ENCODE measurements around the gene ANO3.
"Not testable (repeated sequence)": the region's sequence is repeated elsewhere in the genome, so short reads cannot be mapped to it uniquely, and the experiment has no call there.

The ANO3 gene

DNA sequence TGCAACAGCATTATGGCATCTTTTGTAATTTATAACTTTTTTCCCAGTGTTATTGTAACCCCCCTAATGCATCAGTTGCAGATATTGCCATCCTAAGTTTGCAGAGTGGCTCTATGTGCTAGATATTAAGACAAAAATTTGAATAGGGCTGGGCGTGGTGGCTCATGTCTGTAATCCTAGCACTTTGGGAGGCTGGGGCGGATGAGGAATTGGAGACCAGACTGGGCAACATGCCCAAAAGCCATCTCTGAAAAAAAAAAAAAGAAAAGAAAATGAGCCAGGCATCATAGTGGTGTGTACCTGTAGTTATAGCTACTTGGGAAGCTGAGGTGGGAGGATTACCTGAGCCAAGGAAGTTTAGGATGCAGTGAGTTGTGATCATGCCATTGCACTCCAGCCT lies 290.3 kb downstream of the ANO3 start:
- FAIRE-seq (no peak), DNase-seq (ENCODE audit: insufficient read length, low spot score) (no peak)
- no peak for TF ChIP-seq POLR2A (IDR thresholded peaks at IDR 0.05; ENCODE audit: low read depth, low read length)

DNA sequence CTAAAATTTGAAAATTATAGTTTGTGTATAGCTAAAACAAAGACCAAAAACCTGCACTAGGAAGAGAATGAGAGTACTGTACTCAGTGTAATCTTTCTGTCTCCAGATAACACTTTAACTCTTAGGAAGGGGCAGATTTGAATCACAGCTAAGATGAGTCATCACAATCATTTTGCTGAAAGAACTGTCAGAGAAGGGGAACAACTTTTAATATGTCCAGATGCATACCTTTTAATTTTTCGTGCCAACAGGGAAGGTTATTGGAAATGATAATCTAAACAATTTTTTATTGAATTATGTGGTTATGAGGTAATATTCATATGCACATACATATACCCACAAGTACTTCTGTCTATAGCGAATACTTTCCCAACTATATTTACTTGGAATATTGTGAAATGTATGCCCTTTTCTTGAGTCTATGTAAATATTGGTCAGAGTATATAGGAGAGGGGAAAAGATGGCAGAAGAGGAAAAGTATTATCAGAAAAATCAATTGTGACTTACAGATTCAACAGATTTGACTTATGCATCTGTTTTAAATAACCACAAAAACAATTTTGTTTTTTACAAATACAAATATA lies 291.2 kb downstream of the ANO3 start:
- DNase-seq (ENCODE audit: insufficient read length, low spot score) (no peak), FAIRE-seq (peak; percentile 20)
- no peak for TF ChIP-seq POLR2A (IDR thresholded peaks at IDR 0.05; ENCODE audit: low read depth, low read length)

DNA sequence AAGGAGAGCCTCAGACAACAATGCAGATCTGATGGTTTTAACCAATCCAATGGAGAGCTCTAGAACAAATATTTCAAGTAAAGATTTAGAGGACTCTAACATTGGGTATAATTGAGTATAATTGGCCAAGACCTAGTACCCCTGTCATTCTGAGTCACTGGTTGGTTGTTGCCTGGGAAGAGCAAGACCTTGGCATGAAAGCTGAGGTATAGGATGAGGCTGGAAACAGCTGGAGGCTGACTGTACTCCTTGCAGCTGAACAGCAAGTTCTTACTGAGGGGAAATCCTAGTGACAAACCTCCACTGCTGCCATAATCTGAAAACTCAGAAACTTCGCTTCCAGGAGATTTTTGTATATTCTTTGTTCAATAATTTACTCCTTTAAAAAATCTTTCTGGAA lies 294.4 kb downstream of the ANO3 start:
- DNase-seq (ENCODE audit: insufficient read length, low spot score): no peak
- TF ChIP-seq POLR2A (IDR thresholded peaks at IDR 0.05; ENCODE audit: low read depth, low read length): no peak
- no peak for FAIRE-seq

DNA sequence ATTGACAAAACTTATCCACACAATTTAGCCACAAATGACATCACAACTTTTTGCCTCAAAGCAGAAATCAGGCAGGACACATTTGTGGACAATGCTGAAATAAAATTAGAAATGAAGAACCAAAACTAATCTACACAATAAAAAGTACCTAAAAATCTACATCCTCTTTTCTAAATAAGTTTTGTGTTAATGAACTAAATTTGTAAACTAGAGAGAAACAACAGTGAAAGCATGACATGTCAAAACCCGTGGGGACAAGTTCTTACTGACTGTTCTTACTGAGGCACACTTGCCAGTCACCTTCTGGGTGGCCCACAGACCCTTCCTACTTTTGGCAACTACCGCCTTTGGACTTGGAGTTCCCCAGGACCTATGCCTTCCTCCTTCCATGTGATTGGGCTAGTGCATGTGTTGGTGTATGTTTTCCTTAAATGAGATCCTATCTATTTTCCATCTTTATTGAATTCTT lies 300.8 kb downstream of the ANO3 start:
- no peak for TF ChIP-seq POLR2A (IDR thresholded peaks at IDR 0.05; ENCODE audit: low read depth, low read length)
- FAIRE-seq (no peak), DNase-seq (ENCODE audit: insufficient read length, low spot score) (no peak)

DNA sequence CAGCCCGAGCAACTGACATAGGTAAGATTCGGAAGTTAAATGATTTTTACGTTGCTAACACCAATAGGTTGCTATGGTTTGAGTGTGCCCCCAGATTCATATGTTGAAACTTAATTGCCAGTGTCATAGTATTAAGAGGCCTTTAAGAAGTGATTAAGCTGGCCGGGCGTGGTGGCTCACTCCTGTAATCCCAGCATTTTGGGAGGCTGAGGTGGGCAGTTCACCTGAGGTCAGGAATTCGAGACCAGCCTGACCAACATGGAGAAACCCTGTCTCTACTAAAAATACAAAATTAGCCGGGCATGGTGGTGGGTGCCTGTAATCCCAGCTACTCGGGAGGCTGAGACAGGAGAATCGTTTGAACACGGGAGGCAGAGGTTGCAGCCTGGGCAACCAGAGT lies 311.4 kb downstream of the ANO3 start:
- FAIRE-seq; DNase-seq (ENCODE audit: insufficient read length, low spot score): not testable (repeated sequence)

DNA sequence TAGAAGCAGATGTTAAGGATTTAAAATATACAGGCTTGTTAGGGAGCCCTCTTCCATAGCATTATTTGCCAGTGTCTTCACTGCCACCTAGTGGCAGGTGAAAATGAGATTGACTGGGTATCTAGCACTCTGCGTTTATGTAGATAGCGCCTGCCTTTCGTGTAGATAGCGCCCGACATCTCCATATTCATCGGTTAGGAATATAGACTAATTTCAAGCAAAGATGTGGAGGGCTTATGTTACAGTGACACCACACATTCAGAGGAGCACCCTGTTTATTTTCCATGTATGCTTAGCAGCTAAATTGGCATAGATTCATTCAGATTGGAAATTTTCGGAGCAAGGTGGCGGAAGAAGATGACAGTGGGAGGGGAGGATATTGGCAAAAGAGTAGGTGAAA lies 318.0 kb downstream of the ANO3 start:
- FAIRE-seq (peak; percentile 67), DNase-seq (ENCODE audit: insufficient read length, low spot score) (peak; percentile 3)
- no peak for TF ChIP-seq POLR2A (IDR thresholded peaks at IDR 0.05; ENCODE audit: low read depth, low read length)

DNA sequence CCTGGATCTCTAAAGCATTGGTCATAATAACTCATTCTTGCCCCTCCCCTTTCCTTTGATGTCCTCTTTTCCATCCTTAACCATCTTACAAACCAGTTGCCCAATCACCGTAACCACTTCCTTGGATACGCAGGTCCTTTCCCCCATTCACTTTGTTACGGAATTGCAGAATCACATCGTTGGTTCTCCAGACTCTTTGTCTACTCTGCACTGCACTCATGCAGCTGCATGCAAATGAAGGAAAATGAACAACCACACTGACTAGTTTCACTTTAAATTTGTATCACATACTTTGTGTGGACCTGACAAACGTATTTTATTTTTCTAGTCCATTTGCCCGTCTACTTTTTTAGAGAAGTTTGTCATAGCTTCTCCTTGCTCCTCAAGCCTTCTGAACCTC lies 320.0 kb downstream of the ANO3 start:
- no peak for FAIRE-seq
- no peak for DNase-seq (ENCODE audit: insufficient read length, low spot score)
- TF ChIP-seq POLR2A (IDR thresholded peaks at IDR 0.05; ENCODE audit: low read depth, low read length): no peak

DNA sequence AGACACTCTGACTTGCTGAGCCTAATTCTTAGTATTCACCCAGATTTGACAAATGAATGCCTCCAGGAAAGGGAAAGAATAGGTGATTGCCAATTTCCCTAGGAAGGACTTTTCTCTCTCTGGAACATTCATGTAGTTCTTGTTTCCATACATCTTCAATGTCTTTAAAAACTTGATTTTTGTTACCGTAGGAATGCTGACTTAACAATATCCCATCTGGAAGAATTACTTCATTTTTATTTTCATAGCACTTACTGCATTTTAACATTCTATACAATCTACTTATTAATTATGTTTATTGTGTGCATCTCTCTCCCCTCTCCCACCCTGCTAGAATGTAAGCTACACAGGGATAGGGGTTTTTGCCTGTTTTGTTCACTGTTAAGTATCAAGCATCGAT lies 323.4 kb downstream of the ANO3 start:
- FAIRE-seq (no peak), DNase-seq (ENCODE audit: insufficient read length, low spot score) (no peak)
- no peak for TF ChIP-seq POLR2A (IDR thresholded peaks at IDR 0.05; ENCODE audit: low read depth, low read length)

DNA sequence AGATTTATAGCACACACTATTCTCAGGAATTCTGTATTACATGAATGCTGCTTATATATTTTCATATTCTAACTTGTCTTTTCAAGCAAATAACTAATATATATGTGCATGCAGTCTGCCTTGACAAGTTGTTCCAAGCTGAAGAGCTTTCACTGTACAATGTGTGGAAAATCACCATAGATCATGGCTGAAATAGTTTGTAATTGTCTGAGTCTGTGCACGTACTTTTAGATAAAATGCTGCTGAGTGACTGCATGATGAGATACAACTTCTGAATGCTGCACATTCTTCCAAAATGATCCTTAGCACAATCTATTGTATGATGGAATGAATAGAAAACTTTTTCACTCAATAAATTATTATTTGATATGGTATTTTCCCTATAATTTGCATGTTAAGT lies 331.0 kb downstream of the ANO3 start:
- no peak for TF ChIP-seq POLR2A (IDR thresholded peaks at IDR 0.05; ENCODE audit: low read depth, low read length)

DNA sequence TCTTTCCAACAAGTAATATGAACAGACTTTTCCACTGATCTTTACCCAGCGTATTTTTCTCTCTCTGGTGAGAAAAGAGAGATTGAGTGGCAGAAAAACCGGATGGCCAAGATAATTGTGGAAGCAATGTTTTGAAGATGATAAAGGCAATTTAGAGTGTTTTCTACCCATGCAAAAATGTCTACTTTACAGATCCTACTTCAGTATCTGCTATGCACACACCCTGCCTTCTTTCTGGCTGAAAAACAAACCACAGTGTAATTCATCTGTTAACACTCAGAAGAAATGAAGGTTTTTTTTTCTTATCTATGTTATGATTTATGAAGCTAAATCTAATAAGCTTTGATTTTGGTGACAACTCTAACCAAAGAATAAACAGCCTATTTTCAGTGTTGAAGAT lies 333.1 kb downstream of the ANO3 start:
- TF ChIP-seq POLR2A (IDR thresholded peaks at IDR 0.05; ENCODE audit: low read depth, low read length): no peak
- FAIRE-seq (no peak), DNase-seq (ENCODE audit: insufficient read length, low spot score) (no peak)

More for the DNA sequence above, 331.0 kb downstream of the ANO3 start:
- DNase-seq (ENCODE audit: insufficient read length, low spot score) (no peak), FAIRE-seq (no peak)

DNA sequence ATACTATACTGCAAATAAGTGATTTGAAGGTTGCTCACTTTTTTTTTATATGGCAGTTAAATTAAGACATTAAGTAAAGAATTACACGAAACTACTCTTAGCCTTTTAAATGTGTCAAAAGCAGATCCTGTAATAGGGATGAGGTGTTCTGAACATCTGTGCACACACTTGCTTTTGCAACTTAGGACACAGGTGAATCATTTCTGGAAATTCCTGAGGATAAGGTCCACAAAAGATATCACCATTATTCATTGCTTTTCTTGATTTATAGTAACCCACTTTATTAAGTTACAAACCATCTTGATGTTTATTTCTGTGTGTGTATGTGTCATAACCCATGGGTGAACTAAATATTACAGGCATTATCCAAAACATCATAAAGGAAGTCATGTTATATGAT lies 334.0 kb downstream of the ANO3 start:
- no peak for FAIRE-seq
- no peak for TF ChIP-seq POLR2A (IDR thresholded peaks at IDR 0.05; ENCODE audit: low read depth, low read length)
- no peak for DNase-seq (ENCODE audit: insufficient read length, low spot score)

DNA sequence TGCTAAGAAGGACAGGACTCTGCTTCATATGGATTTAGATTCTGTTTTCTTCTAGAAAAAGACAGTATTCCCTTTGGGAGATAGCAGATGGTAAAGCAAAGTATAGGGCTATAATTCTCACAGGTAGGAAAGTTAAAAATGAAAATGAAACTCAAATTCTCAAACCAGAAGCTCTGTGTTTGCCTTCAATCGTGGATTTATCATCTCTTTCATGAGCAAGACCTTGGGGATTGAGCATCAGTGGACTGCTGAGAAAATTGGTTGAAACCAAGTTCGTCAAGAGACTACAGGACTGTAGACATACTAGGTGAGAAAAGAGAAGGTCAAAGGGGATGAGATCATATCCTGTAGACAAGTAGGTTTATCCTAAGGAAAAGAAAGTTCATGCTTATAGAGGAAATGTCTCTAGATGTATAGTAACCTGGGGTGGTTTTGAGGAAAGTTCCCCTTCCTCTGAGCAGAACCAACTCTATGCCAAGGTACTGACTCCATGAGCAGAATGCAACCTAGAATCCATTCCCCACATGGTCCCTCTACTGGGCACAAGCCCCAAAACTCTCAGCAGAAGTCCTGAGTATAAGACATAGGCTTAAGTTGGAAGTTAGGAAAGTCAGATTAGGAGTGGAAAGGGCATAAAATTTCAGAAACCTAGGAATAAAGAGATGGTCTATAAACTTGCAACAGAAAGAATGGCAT lies 343.5 kb downstream of the ANO3 start:
- TF ChIP-seq POLR2A (IDR thresholded peaks at IDR 0.05; ENCODE audit: low read depth, low read length): no peak
- no peak for FAIRE-seq

DNA sequence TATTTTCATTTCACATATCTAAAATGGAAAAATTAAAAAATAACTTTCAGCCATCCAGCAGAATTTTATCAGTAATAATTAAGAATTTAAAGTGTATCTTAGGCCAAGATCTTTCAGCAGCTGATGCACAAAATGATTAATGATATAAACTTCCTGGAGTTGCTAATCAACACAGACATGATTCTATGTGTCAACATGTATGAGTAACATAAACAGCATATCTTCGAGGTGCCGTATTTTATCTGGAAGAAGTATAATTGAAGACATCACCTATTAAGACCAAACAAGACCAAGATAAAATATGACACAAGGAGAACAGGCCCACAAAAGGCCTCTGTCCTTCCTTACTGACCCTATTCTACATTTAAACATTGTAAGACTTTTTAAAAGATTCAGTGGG lies 344.7 kb downstream of the ANO3 start:
- DNase-seq (ENCODE audit: insufficient read length, low spot score) (no peak), FAIRE-seq (no peak)
- TF ChIP-seq POLR2A (IDR thresholded peaks at IDR 0.05; ENCODE audit: low read depth, low read length): no peak

More for the DNA sequence above, 343.5 kb downstream of the ANO3 start:
- DNase-seq (ENCODE audit: insufficient read length, low spot score): no peak

DNA sequence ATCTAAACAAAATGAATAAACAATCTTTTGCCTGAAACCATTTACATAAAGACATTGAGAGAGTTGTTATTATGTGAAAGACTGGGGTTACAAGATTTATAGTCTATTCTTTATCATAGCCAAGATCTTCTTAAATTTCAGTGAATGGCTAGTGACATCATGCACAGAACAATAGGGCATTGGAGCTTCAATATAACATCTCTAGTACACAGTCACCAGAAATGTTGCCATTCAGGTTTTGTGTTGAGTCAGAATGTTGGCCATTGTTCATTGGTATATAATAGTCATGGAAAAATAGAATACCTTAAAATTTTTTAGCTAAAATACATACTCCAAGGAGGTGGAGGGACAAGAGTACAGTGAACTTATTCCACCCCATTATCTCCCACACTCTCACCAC lies 345.6 kb downstream of the ANO3 start:
- FAIRE-seq: no peak
- no peak for TF ChIP-seq POLR2A (IDR thresholded peaks at IDR 0.05; ENCODE audit: low read depth, low read length)
- no peak for DNase-seq (ENCODE audit: insufficient read length, low spot score)

DNA sequence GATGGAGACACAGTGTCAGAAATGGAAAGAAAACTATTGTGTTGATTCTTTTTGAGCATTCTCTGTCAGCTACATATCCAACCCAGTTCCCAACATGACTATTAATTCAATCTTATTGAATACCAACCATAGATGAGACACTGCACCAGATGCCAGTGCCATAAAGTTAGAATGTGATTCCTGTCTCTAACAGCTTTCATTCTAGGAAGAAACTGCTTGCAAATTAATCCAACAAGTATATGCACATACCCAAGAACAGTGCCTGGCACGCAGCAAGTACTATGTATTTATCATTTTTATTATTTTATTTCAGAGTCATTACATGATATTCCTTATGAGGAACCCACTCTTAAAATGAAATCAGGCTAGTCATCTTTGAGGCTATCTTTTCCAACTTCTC lies 355.4 kb downstream of the ANO3 start:
- no peak for TF ChIP-seq POLR2A (IDR thresholded peaks at IDR 0.05; ENCODE audit: low read depth, low read length)

More for the DNA sequence above, 355.4 kb downstream of the ANO3 start:
- no peak for DNase-seq (ENCODE audit: insufficient read length, low spot score)
- no peak for FAIRE-seq

All from H54 (cell line).